Measurements from ENCODE around the gene KRTAP5-2. TPM values are rescaled to one million over a fixed set of nuclear protein-coding genes. Genes with fewer than 3 reads are reported as not detected.

KRTAP5-2 gene
- total and polyA plus RNA-seq, 2 of the 4 experiments (the other 2 are of a cell fraction): not detected

GRCh38 chr11:1567052-1567720 lies 30.9 kb downstream of the KRTAP5-2 start:
- in situ Hi-C loops (cut with MboI; ENCODE audit: low sequenced_read_pairs) (no loop called here), intact Hi-C loops (cut with micrococcal nuclease) (no loop called here), dilution Hi-C loops (cut with HindIII; ENCODE audit: low sequenced_read_pairs, unreplicated experiment) (no loop called here)
- Histone ChIP-seq H2BK5ac (ENCODE audit: low read depth, low read length, poor library complexity, severe bottlenecking) (no peak overlapping the region), H3K9me3 (ENCODE audit: control insufficient read depth, insufficient read depth, low read length) (no peaks in the 10 kb centered on the region), H2BK15ac (ENCODE audit: low read depth, low read length) (no peak overlapping the region), H3K9me1 (ENCODE audit: insufficient read depth, low read length) (peaks cover 9% of the 10 kb centered on the region), H3K4me1 (ENCODE audit: control insufficient read depth, insufficient read depth, low read length) (peaks cover 11% of the 10 kb centered on the region), H3K4me3 (ENCODE audit: insufficient read depth, low read depth, low read length) (no peak overlapping the region), H4K20me1 (ENCODE audit: insufficient read depth, low read length) (peaks cover 77% of the 10 kb centered on the region), H3K4ac (ENCODE audit: low read depth, low read length) (no peak overlapping the region), H2AK9ac (replicated peaks; ENCODE audit: low read depth, low read length, poor library complexity) (peak overlapping the region; percentile 37), H3K79me1 (ENCODE audit: low read depth in 1 of 2, low read length in 2 of 2) (peaks cover 15 to 41% of the 10 kb centered on the region in 2 experiments; a peak in 2 of 4 replicates), H3K36me3 (ENCODE audit: control insufficient read depth, insufficient read depth, low read length) (peaks cover 7% of the 10 kb centered on the region), H4K5ac (ENCODE audit: low read depth, low read length) (no peak overlapping the region), H3K56ac (ENCODE audit: extremely low read depth, insufficient read depth, low read length) (no peak overlapping the region), H3K27me3 (ENCODE audit: control insufficient read depth, insufficient read depth, low read length) (no peaks in the 10 kb centered on the region), H4K8ac (ENCODE audit: low read depth in 2 of 2, low read length in 2 of 2) (no peak overlapping the region), H2AFZ (replicated peaks; ENCODE audit: low read length, poor library complexity) (no peak overlapping the region), H2BK20ac (ENCODE audit: low read depth, low read length) (no peak overlapping the region), H2AK5ac (ENCODE audit: low read depth, low read length) (no peak overlapping the region), H3K18ac (ENCODE audit: low read depth, low read length) (no peak overlapping the region), H3K4me2 (ENCODE audit: low read depth, low read length) (no peak overlapping the region), H3K27ac (ENCODE audit: insufficient read depth, low read length) (no peak overlapping the region), H4K91ac (ENCODE audit: insufficient read depth, low read depth, low read length) (no peak overlapping the region), H3K23ac (ENCODE audit: low read depth, low read length) (no peak overlapping the region), H3K9ac (ENCODE audit: low read depth, low read length) (no peak overlapping the region), H3K14ac (replicated peaks; ENCODE audit: low read depth, low read length) (no peak overlapping the region), H2BK120ac (ENCODE audit: low read depth, low read length) (no peak overlapping the region)
- 43% methylated on average over 3 of the region's 13 CpGs; no CpG with 5 or more reads in 1 of the 2 experiments for WGBS, 2 experiments (ENCODE audit: extremely low coverage in 2 of 2, insufficient read length in 1 of 2)
- ATAC-seq (ENCODE audit: low read depth) (no peak), DNase-seq (no peak)
- no TSS peak for BruUV-seq (replicated peaks)
- no peak for TF ChIP-seq RCOR1 (IDR thresholded peaks at IDR 0.05; ENCODE audit: insufficient replicate concordance, low read length)
- no peak for TF ChIP-seq MAFK (IDR thresholded peaks at IDR 0.05; ENCODE audit: low read depth, low read length)
- TF ChIP-seq USF2 (IDR thresholded peaks at IDR 0.05; ENCODE audit: low read depth, low read length): no peak
- no peak for TF ChIP-seq RFX5 (IDR thresholded peaks at IDR 0.05; ENCODE audit: low read depth, low read length)
- TF ChIP-seq MAZ (IDR thresholded peaks at IDR 0.05; ENCODE audit: borderline replicate concordance, low read depth, low read length): no peak
- CTCF ChIA-PET: interaction anchor here (1.3 to 1.6 kb wide), 2 partner anchors 14 to 28 kb away, joined by 4 to 7 read pairs; no protein-coding TSS in a partner anchor
- POLR2A ChIA-PET (ENCODE audit: unreplicated experiment): no interaction called here
